Body of pancreas (tissue), 4 donors: ENCODE results near the gene DMXL2.

ENCODE experiments used
- POLR2A ChIP-seq, 3 donors: fragments of 450-650 bp; IDR thresholded peaks; one replicate each; pipeline ENCODE4 v1.6.1; 2016; ENCODE audit warnings: antibody characterized with exemption in 3 of 3, mild to moderate bottlenecking in 2 of 3
- TF ChIP-seq, protein P1 (sequence below), 7 experiments: fragments of 450-650 bp in 4 of 7; fragments of 200-600 bp in 3 of 7; sonication (generic) in 3 of 7; IDR thresholded peaks; one replicate each; pipeline ENCODE4 v1.5.1; 2016 to 2019; ENCODE audit warnings: antibody characterized with exemption in 7 of 7

DNA sequence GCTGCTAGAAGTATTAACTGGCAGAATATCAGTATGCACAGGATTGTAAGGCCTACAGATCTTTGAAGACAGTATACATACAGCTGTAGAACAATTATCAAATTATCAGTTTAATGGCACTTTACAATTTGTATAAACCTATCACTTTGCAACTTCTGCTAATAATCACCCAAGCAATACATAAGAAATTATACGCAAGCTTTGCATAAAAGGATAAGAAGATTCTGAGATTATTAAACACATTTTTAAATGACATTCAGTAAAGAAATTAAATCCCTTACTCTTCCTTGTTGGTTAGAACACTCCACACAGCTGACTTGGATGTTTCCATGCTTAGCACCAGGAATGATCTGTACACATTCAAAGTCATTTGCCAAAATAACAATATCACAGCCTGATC, 46.8 kb downstream of the DMXL2 start:
- TF ChIP-seq, protein P1, sequence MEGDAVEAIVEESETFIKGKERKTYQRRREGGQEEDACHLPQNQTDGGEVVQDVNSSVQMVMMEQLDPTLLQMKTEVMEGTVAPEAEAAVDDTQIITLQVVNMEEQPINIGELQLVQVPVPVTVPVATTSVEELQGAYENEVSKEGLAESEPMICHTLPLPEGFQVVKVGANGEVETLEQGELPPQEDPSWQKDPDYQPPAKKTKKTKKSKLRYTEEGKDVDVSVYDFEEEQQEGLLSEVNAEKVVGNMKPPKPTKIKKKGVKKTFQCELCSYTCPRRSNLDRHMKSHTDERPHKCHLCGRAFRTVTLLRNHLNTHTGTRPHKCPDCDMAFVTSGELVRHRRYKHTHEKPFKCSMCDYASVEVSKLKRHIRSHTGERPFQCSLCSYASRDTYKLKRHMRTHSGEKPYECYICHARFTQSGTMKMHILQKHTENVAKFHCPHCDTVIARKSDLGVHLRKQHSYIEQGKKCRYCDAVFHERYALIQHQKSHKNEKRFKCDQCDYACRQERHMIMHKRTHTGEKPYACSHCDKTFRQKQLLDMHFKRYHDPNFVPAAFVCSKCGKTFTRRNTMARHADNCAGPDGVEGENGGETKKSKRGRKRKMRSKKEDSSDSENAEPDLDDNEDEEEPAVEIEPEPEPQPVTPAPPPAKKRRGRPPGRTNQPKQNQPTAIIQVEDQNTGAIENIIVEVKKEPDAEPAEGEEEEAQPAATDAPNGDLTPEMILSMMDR (IDR thresholded peaks at IDR 0.05), result no peak
- no peak for TF ChIP-seq POLR2A (IDR thresholded peaks at IDR 0.05)
